Vagina (tissue), 2 donors: ENCODE measurements around the gene CEBPA. TPM values are rescaled to one million over a fixed set of nuclear protein-coding genes. Genes with fewer than 3 reads are reported as not detected.
"Not testable (repeated sequence)": the region's sequence is repeated elsewhere in the genome, so short reads cannot be mapped to it uniquely, and the experiment has no call there.

ENCODE experiments used
- DNase-seq, 2 donors: peaks; one replicate each; pipeline ENCODE4 v3.0.0-alpha.2; 2017; ENCODE audit errors: extremely low spot score in 2 of 2
- H3K27ac ChIP-seq: fragments of 200-600 bp; sonication (generic); one replicate; pipeline ENCODE4 v1.5.1; 2019
- H3K27me3 ChIP-seq: fragments of 200-600 bp; sonication (generic); one replicate; pipeline ENCODE4 v1.5.1; 2019
- H3K36me3 ChIP-seq, 2 donors: fragments of 200-600 bp; sonication (generic); one replicate each; pipeline ENCODE4 v1.5.1; 2017 to 2019
- H3K4me1 ChIP-seq: fragments of 200-600 bp; sonication (generic); one replicate; pipeline ENCODE4 v1.5.1; 2019
- H3K4me3 ChIP-seq, 2 donors: fragments of 200-600 bp; sonication (generic); 1 replicate in 1 of 2; 2 replicates in 1 of 2; pipeline ENCODE4 v1.5.1; 2016 to 2019
- H3K9me3 ChIP-seq: fragments of 200-600 bp; sonication (generic); one replicate; pipeline ENCODE4 v1.5.1; 2019
- POLR2A ChIP-seq, 2 donors: fragments of 450-650 bp; IDR thresholded peaks; one replicate each; pipeline ENCODE4 v1.6.1; 2017; ENCODE audit warnings: antibody characterized with exemption in 2 of 2, mild to moderate bottlenecking in 2 of 2, moderate library complexity in 2 of 2
- POLR2AphosphoS5 ChIP-seq, 2 donors: sonication (generic); formaldehyde crosslinking; IDR thresholded peaks; one replicate each; pipeline ENCODE4 v1.9.0; 2017; ENCODE audit warnings: antibody characterized with exemption in 2 of 2, mild to moderate bottlenecking in 2 of 2, low read depth in 1 of 2; ENCODE audit not compliant: insufficient read depth in 1 of 2
- intact Hi-C: fragments of 100-400 bp; cut with DNase I; formaldehyde crosslinking; loops from one replicate; pipeline ENCODE4 v1.15.1; 2023
- total RNA-seq: library from RNA; depleted of rRNA; stranded (reverse); fragments of >200 nt; gene quantifications from one replicate; pipeline ENCODE4 v1.2.3, GENCODE V29; 2016
- TF ChIP-seq, protein P1 (sequence below), 3 experiments: fragments of 450-650 bp in 2 of 3; fragments of 200-600 bp in 1 of 3; sonication (generic) in 1 of 3; IDR thresholded peaks; one replicate each; pipeline ENCODE4 v1.5.1; 2017 to 2019; ENCODE audit warnings: antibody characterized with exemption in 3 of 3, mild to moderate bottlenecking in 2 of 3, moderate library complexity in 2 of 3

Gene CEBPA
- total RNA-seq, 1 donor from 2014 or later: 38.3 TPM

DNA sequence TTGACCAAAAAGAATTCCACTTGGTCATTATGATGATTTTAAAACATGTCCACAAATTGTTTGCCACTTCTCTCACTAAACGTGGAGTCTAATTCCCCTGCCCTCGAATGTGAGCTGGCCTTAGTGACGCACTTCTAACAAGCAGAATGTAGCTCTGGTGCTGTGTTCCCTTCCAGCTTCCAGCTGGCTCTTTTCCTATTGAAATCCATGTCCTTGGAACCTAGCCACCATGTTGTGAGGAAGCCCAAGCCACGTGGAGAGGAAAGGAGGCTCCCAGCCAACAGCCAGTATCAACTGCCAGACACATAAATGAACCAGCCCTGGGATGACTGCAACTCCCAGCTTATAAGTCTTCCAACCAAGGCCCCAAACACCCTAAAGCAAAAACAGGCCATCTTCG is 23.6 kb upstream of the CEBPA start:
- Histone ChIP-seq H3K36me3 (no peaks in the 10 kb centered on the region), H3K27ac (no peak overlapping the region), H3K4me3 (no peak overlapping the region), H3K4me1 (no peaks in the 10 kb centered on the region), H3K9me3 (no peaks in the 10 kb centered on the region), H3K27me3 (no peaks in the 10 kb centered on the region)
- TF ChIP-seq POLR2AphosphoS5 (IDR thresholded peaks at IDR 0.05; ENCODE audit: insufficient read depth in 1 of 2, low read depth in 1 of 2) (no peak), POLR2A (IDR thresholded peaks at IDR 0.05) (no peak)
- TF ChIP-seq, protein P1, sequence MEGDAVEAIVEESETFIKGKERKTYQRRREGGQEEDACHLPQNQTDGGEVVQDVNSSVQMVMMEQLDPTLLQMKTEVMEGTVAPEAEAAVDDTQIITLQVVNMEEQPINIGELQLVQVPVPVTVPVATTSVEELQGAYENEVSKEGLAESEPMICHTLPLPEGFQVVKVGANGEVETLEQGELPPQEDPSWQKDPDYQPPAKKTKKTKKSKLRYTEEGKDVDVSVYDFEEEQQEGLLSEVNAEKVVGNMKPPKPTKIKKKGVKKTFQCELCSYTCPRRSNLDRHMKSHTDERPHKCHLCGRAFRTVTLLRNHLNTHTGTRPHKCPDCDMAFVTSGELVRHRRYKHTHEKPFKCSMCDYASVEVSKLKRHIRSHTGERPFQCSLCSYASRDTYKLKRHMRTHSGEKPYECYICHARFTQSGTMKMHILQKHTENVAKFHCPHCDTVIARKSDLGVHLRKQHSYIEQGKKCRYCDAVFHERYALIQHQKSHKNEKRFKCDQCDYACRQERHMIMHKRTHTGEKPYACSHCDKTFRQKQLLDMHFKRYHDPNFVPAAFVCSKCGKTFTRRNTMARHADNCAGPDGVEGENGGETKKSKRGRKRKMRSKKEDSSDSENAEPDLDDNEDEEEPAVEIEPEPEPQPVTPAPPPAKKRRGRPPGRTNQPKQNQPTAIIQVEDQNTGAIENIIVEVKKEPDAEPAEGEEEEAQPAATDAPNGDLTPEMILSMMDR (IDR thresholded peaks at IDR 0.05): no peak
- no peak for DNase-seq
- intact Hi-C loops: no loop called here

DNA sequence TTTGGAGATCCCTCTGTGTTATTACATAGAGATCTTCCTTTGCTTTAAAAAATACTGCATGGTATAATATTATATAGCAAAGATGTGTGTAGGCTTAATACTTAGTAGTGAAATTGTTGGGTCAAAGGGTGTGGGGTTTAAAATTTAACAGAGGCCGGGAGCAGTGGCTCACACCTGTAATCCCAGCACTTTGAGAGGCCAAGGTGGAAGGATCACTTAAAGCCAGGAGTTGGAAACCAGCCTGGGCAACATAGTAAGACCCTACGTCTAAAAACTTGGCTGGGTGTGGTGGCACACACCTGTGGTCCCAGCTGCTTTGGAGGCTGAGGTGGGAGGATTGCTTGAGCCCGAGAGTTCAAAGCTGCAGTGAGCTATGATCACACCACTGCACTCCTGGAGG is 22.3 kb upstream of the CEBPA start:
- Histone ChIP-seq H3K4me3 (no peak overlapping the region), H3K36me3 (no peaks in the 10 kb centered on the region), H3K4me1 (no peaks in the 10 kb centered on the region), H3K27ac (no peak overlapping the region), H3K9me3 (no peaks in the 10 kb centered on the region), H3K27me3 (no peaks in the 10 kb centered on the region)
- intact Hi-C loops: no loop called here
- DNase-seq: no peak
- TF ChIP-seq POLR2A (IDR thresholded peaks at IDR 0.05) (no peak), POLR2AphosphoS5 (IDR thresholded peaks at IDR 0.05; ENCODE audit: insufficient read depth in 1 of 2, low read depth in 1 of 2) (no peak)
- TF ChIP-seq, protein P1 (IDR thresholded peaks at IDR 0.05): no peak

DNA sequence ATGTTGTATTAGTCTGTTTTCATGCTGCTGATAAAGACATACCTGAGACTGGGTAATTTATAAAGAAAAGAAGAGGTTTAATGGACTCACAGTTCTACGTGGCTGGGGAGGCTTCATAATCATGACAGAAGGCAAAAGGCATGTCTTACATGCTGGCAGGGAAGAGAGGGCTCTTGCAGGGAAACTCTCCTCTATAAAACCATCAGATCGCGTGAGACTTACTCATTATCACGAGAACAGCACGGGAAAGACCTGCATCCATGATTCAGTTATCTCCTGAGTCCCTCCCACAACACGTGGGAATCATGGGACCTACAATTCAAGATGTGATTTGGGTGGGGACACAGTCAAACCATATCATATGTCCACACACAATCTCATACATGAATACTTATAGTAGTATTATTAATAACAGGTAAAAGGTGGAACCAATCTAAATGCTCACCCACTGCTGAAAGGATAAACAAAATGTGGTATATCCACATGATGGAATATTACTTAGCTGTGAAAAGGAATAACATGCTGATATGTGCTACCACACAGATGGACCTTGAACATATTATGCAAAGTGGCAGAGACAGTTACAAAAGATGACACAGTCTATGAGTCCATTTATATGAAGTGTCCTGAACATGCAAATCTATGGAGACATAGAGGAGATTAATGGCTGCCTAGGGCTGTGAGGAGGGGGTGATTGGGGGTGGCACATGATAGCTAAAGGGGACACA is 20.9 kb upstream of the CEBPA start:
- Histone ChIP-seq H3K27ac (no peak overlapping the region), H3K9me3 (no peaks in the 10 kb centered on the region), H3K27me3 (no peaks in the 10 kb centered on the region), H3K4me1 (no peaks in the 10 kb centered on the region), H3K36me3 (no peaks in the 10 kb centered on the region), H3K4me3 (no peak overlapping the region)
- TF ChIP-seq POLR2A (IDR thresholded peaks at IDR 0.05) (no peak), POLR2AphosphoS5 (IDR thresholded peaks at IDR 0.05; ENCODE audit: insufficient read depth in 1 of 2, low read depth in 1 of 2) (no peak)
- TF ChIP-seq, protein P1 (IDR thresholded peaks at IDR 0.05): no peak
- intact Hi-C loops: no loop called here
- no peak for DNase-seq

DNA sequence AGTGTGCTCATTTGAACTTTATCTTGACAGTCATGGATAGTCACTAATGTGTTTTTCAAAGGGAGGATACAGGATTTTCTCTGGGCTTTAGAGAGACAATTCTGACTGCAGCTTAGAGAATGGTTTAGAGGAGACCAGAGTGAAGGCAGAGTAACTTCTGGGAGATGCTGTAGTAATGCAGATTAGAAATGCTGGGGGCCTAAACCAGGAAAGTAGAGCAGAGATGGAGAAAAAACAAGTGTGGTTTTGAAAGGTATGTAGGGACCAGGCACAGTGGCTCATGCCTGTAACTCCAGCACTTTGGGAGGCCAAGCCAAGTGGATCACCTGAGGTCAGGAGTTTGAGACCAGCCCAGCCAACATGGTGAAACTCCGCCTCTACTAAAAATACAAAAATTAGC is 18.3 kb upstream of the CEBPA start:
- peaks cover 15% of the 10 kb centered on the region for H3K4me1 ChIP-seq
- no peaks in the 10 kb centered on the region for H3K9me3 ChIP-seq
- H3K36me3 ChIP-seq: no peaks in the 10 kb centered on the region
- H3K4me3 ChIP-seq: no peak overlapping the region
- TF ChIP-seq, protein P1 (IDR thresholded peaks at IDR 0.05): no peak
- no peak for TF ChIP-seq POLR2A (IDR thresholded peaks at IDR 0.05)
- no peak for TF ChIP-seq POLR2AphosphoS5 (IDR thresholded peaks at IDR 0.05; ENCODE audit: insufficient read depth in 1 of 2, low read depth in 1 of 2)
- no peak for DNase-seq
- H3K27ac ChIP-seq: no peak overlapping the region
- no peaks in the 10 kb centered on the region for H3K27me3 ChIP-seq
- intact Hi-C loops: no loop called here

DNA sequence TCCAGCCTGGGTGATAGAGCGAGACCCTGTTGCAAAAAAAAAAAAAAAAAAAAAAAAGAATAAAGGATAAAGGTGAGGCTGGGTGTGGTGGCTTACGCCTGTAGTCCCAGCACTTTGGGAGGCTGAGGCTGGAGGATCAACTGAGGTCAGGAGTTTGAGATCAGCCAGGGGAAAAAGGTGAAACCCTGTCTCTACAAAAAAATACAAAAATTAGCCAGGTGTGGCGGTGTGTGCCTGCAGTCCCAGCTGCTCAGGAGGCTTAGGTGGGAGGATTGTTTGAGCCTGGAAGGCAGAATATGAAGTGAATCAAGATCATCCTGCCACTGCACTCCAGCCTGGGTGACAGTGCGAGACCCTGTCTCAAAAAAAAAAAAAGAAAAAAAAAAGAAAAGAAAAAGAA is 15.7 kb upstream of the CEBPA start:
- DNase-seq, H3K27ac ChIP-seq, H3K9me3 ChIP-seq, H3K27me3 ChIP-seq, H3K4me3 ChIP-seq, intact Hi-C loops, H3K36me3 ChIP-seq: not testable (repeated sequence)
- peaks cover 15% of the 10 kb centered on the region for H3K4me1 ChIP-seq
